ENCODE data around the gene GCK. TPM values are rescaled to one million over a fixed set of nuclear protein-coding genes. Genes with fewer than 3 reads are reported as not detected.

The GCK gene
- total RNA-seq, 3 donors from 2014 or later (not counting 1 experiment from before 2014, with no cell fraction given) = not detected

DNA sequence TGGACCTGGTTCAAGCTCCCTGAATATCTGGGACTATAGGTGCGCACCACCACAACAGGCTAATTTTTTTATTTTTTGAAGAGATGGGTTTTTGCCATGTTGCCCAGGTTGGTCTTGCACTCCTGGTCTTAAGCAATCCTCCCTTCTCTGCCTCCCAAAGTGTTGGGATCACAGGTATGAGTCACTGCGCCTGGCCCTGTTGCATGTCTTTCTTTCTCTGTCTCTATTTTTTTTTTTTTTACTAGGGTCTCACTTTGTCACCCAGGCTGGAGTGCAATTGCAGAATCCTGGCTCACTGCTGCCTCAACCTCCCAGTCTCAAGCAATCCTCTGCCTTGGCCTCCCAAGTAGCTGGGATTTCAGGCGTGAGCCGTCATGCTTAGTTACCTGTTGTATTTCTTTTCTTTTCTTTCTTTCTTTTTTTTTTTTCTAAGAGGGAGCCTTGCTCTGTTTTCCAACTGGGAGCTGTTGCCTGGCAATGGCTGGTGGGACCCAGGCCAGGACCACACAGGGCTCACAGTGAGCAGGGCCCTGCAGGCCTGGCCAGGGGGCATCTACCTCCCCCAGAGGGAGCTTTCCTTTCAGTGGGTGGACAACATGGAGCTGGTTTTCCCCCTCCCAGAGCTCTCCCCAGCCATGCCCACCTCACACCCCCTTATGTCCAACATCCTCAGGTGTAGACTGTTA, 54.2 kb downstream of the GCK start:
- intact Hi-C loops (cut with micrococcal nuclease) = no loop called here
- WGBS (ENCODE audit: insufficient coverage) = 96% methylated on average over 4 of the region's 4 CpGs
- no peak overlapping the region for H3K27ac Mint-ChIP-seq
- no peaks in the 10 kb centered on the region for H3K9me3 Mint-ChIP-seq
- ATAC-seq = no peak
- H3K9me3 ChIP-seq (ENCODE audit: control insufficient read depth, insufficient read depth, low read length) = no peaks in the 10 kb centered on the region
- H3K27ac ChIP-seq (ENCODE audit: low read length) = no peak overlapping the region
- no peak overlapping the region for H3K4me3 Mint-ChIP-seq
- no peaks in the 10 kb centered on the region for H3K27me3 ChIP-seq (ENCODE audit: control insufficient read depth, insufficient read depth, low read length)
- no peak for DNase-seq
- no peaks in the 10 kb centered on the region for H3K4me1 ChIP-seq (ENCODE audit: control insufficient read depth, insufficient read depth, low read length)
- TF ChIP-seq, protein P1, sequence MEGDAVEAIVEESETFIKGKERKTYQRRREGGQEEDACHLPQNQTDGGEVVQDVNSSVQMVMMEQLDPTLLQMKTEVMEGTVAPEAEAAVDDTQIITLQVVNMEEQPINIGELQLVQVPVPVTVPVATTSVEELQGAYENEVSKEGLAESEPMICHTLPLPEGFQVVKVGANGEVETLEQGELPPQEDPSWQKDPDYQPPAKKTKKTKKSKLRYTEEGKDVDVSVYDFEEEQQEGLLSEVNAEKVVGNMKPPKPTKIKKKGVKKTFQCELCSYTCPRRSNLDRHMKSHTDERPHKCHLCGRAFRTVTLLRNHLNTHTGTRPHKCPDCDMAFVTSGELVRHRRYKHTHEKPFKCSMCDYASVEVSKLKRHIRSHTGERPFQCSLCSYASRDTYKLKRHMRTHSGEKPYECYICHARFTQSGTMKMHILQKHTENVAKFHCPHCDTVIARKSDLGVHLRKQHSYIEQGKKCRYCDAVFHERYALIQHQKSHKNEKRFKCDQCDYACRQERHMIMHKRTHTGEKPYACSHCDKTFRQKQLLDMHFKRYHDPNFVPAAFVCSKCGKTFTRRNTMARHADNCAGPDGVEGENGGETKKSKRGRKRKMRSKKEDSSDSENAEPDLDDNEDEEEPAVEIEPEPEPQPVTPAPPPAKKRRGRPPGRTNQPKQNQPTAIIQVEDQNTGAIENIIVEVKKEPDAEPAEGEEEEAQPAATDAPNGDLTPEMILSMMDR (IDR thresholded peaks at IDR 0.05) = no peak
- H3K4me1 Mint-ChIP-seq = no peaks in the 10 kb centered on the region
- H3K4me3 ChIP-seq (ENCODE audit: low read length) = no peak overlapping the region
- peaks cover 0 to 7% of the 10 kb centered on the region in 2 donors for H3K27me3 Mint-ChIP-seq (ENCODE audit: low read depth in 2 of 2)
- H3K36me3 ChIP-seq (ENCODE audit: control insufficient read depth, insufficient read depth, low read length) = no peaks in the 10 kb centered on the region
- H3K36me3 Mint-ChIP-seq = no peaks in the 10 kb centered on the region

DNA sequence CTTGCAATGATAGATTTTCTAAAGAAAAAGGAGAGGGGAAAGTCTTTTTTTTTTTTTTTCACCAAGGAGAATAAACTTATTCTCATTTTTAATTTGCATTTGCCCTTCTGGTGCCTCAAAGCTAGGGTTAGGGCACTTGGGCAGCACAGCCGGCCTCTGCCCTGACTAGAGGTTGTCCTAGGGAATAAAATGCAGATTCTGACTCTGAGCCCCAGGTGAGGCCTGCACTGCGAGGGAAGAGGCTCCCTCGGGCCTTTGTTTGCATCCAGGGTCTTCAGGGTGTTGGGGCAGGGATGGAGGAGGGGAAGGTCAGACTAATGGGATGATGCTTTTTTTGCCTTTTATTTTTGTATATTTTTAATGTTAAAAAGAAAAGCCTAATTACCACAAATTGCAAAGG, 55.9 kb downstream of the GCK start:
- DNase-seq (no peak), ATAC-seq (no peak)
- H3K4me1 Mint-ChIP-seq = no peaks in the 10 kb centered on the region
- TF ChIP-seq, protein P1 (IDR thresholded peaks at IDR 0.05) = no peak
- no peak overlapping the region for H3K27ac Mint-ChIP-seq
- Histone ChIP-seq H3K9me3 (ENCODE audit: control insufficient read depth, insufficient read depth, low read length) (no peaks in the 10 kb centered on the region), H3K27me3 (ENCODE audit: control insufficient read depth, insufficient read depth, low read length) (no peaks in the 10 kb centered on the region), H3K36me3 (ENCODE audit: control insufficient read depth, insufficient read depth, low read length) (no peaks in the 10 kb centered on the region), H3K4me3 (ENCODE audit: low read length) (no peak overlapping the region), H3K4me1 (ENCODE audit: control insufficient read depth, insufficient read depth, low read length) (no peaks in the 10 kb centered on the region), H3K27ac (ENCODE audit: low read length) (no peak overlapping the region)
- WGBS (ENCODE audit: insufficient coverage) = 74% methylated on average over 3 of the region's 3 CpGs
- no peak overlapping the region for H3K4me3 Mint-ChIP-seq
- intact Hi-C loops (cut with micrococcal nuclease) = no loop called here
- H3K36me3 Mint-ChIP-seq = no peaks in the 10 kb centered on the region
- H3K9me3 Mint-ChIP-seq = no peaks in the 10 kb centered on the region
- peaks cover 0 to 7% of the 10 kb centered on the region in 2 donors for H3K27me3 Mint-ChIP-seq (ENCODE audit: low read depth in 2 of 2)

DNA sequence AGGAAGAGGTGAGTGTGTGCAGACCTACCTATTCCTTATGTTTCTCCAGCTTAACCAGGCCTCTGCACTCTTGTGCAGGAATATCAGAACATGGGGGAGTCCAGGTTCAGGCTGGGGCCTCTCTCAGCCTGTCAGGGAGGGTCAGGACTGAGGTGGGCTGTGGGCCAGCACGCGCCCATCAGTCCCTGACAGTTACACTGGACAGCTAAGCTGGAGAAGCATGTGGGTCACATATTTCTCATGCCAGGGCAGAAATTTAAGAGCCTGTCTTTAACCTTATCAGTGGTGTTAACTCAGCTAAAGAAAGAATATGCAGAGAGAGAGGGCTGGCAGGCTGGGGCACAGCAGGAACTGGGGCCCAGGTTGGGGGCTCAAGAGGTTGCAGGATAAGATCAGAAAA, 57.2 kb downstream of the GCK start:
- TF ChIP-seq, protein P1 (IDR thresholded peaks at IDR 0.05) = no peak

More for the DNA sequence above, 57.2 kb downstream of the GCK start:
- H3K9me3 ChIP-seq (ENCODE audit: control insufficient read depth, insufficient read depth, low read length) = no peaks in the 10 kb centered on the region
- H3K36me3 Mint-ChIP-seq = no peaks in the 10 kb centered on the region
- no peak overlapping the region for H3K27ac ChIP-seq (ENCODE audit: low read length)
- H3K4me1 Mint-ChIP-seq = no peaks in the 10 kb centered on the region
- H3K4me3 Mint-ChIP-seq = no peak overlapping the region
- ATAC-seq = no peak
- DNase-seq = no peak
- H3K4me3 ChIP-seq (ENCODE audit: low read length) = no peak overlapping the region
- no peaks in the 10 kb centered on the region for H3K9me3 Mint-ChIP-seq
- WGBS (ENCODE audit: insufficient coverage) = 93% methylated on average over 2 of the region's 2 CpGs
- peaks cover 0 to 13% of the 10 kb centered on the region in 2 donors for H3K27me3 Mint-ChIP-seq (ENCODE audit: low read depth in 2 of 2)
- intact Hi-C loops (cut with micrococcal nuclease) = no loop called here
- no peak overlapping the region for H3K27ac Mint-ChIP-seq
- no peaks in the 10 kb centered on the region for H3K27me3 ChIP-seq (ENCODE audit: control insufficient read depth, insufficient read depth, low read length)
- H3K4me1 ChIP-seq (ENCODE audit: control insufficient read depth, insufficient read depth, low read length) = no peaks in the 10 kb centered on the region
- no peaks in the 10 kb centered on the region for H3K36me3 ChIP-seq (ENCODE audit: control insufficient read depth, insufficient read depth, low read length)
